ENCODE measurements around the gene ZNF275.

ZNF275 gene

DNA sequence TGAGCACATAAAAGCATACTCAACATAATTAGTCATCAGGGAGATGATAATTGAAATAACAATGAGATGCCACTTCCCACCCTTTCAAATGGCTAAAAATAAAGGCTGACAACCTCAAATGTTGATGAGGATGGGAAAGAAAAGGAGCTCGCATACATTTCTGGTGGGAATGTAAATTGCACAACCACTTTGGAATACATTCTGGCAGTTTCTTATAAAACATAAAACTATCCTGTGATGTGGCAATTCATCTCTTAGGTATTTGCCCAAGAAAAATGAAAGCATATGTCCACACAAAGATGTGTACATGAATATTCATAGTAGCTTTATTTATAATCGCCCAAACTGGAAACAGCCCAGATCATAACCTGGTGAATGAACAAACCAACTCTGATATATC lies 687 bp upstream of the ZNF275 start:
- H3K36me3 ChIP-seq, result no peaks in the 10 kb centered on the region
- no peaks in the 10 kb centered on the region for H3K27me3 ChIP-seq
- TF ChIP-seq, protein P1, sequence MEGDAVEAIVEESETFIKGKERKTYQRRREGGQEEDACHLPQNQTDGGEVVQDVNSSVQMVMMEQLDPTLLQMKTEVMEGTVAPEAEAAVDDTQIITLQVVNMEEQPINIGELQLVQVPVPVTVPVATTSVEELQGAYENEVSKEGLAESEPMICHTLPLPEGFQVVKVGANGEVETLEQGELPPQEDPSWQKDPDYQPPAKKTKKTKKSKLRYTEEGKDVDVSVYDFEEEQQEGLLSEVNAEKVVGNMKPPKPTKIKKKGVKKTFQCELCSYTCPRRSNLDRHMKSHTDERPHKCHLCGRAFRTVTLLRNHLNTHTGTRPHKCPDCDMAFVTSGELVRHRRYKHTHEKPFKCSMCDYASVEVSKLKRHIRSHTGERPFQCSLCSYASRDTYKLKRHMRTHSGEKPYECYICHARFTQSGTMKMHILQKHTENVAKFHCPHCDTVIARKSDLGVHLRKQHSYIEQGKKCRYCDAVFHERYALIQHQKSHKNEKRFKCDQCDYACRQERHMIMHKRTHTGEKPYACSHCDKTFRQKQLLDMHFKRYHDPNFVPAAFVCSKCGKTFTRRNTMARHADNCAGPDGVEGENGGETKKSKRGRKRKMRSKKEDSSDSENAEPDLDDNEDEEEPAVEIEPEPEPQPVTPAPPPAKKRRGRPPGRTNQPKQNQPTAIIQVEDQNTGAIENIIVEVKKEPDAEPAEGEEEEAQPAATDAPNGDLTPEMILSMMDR (IDR thresholded peaks at IDR 0.05; ENCODE audit: low read depth, low read length), result no peak
- no peaks in the 10 kb centered on the region for H3K9me3 ChIP-seq
- H3K4me1 ChIP-seq, result no peaks in the 10 kb centered on the region
- H3K4me3 ChIP-seq (ENCODE audit: low read depth, low read length), result peak overlapping the region; percentile 52
- no peak for DNase-seq

DNA sequence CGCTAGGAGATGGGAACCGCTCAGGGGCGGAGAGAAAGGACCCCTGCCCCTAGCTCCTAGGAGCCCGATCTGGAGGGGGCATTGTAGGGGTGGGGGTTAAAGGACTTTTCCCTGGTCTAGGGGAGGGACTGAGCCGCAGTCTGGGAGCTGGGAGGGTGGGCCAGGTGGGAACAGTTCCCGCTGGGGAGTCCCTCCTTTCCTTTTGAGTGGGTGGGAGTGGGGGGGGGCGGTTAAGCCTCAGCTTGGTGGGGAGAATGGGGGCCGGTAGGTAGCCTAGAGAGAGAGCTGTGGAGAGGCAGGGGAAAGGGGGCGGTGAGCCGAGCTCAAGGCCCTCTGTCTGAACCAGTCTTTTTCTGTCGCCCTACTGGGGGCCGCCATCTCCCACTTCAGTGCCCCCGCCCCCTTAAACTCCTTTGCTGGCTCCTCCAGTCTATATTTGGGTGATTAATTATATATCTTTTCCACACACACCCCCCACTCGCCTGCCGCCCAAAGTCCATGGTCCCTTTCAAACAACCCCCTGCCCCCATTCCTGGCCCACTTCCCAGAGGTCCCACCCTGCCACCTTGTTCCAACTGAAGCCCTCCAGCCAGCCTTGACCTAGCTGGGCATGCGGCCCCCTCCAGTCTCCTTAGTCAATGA lies 822 bp downstream of the ZNF275 start:
- TF ChIP-seq, protein P1 (IDR thresholded peaks at IDR 0.05; ENCODE audit: low read depth, low read length), result no peak
- peak overlapping the region; percentile 63 for H3K4me3 ChIP-seq (ENCODE audit: low read depth, low read length)
- no peaks in the 10 kb centered on the region for H3K27me3 ChIP-seq
- no peaks in the 10 kb centered on the region for H3K9me3 ChIP-seq
- H3K36me3 ChIP-seq, result no peaks in the 10 kb centered on the region
- no peak for DNase-seq
- H3K4me1 ChIP-seq, result no peaks in the 10 kb centered on the region

DNA sequence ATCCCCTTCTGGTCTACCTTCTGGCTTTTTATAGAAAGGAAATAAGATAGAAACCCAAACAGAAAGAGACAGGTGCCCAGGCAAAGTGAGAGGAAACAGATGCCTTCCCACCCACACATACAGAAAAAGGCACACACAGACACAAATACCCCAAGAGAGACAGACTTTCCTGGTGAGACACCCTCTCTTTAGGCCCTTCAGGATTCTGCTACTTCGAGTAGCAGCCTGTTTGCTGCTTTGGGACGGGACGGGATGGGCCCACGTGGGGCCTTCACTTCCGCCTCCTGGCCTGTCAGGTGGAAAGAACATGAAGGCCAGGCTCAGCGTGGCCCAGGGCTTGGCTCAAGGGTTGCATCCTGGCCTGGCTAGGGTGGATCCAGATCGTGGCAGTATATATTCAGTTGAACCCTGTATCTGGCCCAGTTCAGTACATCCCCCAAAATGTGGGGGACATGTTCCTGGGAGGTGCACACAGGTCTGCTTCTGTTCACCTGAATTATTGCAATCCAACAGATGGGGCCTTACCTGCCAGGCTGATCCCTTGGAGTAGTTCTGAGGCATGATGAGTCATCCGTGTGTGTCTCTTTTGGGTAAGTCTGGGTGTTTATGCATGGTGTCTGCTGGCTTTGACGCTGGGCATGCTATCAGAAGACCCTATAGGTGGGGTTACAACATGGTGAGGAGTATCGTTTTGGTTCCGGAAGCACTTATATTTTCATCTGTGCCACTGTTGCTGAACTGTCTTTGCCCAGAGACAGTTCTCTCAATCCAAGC lies 2.4 kb downstream of the ZNF275 start:
- Histone ChIP-seq H3K4me3 (ENCODE audit: low read depth, low read length) (no peak overlapping the region), H3K27me3 (no peaks in the 10 kb centered on the region), H3K36me3 (no peaks in the 10 kb centered on the region), H3K9me3 (no peaks in the 10 kb centered on the region), H3K4me1 (no peaks in the 10 kb centered on the region)
- TF ChIP-seq, protein P1 (IDR thresholded peaks at IDR 0.05; ENCODE audit: low read depth, low read length), result no peak
- no peak for DNase-seq

DNA sequence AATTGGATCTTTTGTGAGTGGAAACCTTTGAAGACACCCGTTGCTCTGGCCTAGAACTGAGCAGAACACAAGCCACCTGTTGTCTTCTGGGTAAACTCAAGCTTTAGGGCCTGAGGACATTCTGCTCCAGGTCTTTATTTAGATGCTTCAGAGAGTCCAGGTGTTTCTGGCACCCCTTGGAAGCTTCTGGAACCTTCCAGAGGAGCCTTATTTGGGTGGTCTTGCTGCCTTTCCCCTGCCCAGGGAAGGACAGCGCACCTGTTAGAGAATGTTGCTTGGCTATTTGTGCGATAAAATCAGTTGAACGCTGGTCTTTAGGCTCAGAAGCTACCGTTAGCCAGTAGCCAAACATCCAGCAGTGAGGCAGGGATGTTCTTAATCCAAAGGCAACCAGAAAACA lies 3.0 kb downstream of the ZNF275 start:
- TF ChIP-seq, protein P1 (IDR thresholded peaks at IDR 0.05; ENCODE audit: low read depth, low read length), result no peak
- Histone ChIP-seq H3K4me1 (no peaks in the 10 kb centered on the region), H3K4me3 (ENCODE audit: low read depth, low read length) (no peak overlapping the region), H3K27me3 (no peaks in the 10 kb centered on the region), H3K9me3 (no peaks in the 10 kb centered on the region), H3K36me3 (no peaks in the 10 kb centered on the region)
- no peak for DNase-seq

DNA sequence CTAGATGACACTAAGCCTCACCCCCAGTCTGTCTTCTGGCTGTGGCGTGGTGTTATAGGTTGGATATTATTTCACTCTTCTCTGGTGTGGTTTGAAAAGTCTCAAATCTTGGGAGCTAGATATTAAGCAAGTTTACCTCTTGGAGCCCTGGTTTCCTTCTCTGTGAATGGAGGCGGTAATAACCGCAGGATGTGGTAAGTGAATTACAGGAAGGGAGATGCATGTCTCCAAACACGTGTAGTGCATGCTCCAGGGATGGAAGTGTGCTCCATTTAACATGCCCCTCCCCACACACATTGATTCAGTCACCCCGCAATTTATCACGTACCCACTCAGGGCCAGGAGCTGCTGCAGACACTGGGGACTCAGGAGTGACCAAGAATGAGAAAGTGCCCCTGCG lies 4.9 kb downstream of the ZNF275 start:
- no peak for DNase-seq
- TF ChIP-seq, protein P1 (IDR thresholded peaks at IDR 0.05; ENCODE audit: low read depth, low read length), result no peak
- no peaks in the 10 kb centered on the region for H3K27me3 ChIP-seq
- H3K4me1 ChIP-seq, result no peaks in the 10 kb centered on the region
- H3K9me3 ChIP-seq, result no peaks in the 10 kb centered on the region
- H3K36me3 ChIP-seq, result no peaks in the 10 kb centered on the region
- no peak overlapping the region for H3K4me3 ChIP-seq (ENCODE audit: low read depth, low read length)

DNA sequence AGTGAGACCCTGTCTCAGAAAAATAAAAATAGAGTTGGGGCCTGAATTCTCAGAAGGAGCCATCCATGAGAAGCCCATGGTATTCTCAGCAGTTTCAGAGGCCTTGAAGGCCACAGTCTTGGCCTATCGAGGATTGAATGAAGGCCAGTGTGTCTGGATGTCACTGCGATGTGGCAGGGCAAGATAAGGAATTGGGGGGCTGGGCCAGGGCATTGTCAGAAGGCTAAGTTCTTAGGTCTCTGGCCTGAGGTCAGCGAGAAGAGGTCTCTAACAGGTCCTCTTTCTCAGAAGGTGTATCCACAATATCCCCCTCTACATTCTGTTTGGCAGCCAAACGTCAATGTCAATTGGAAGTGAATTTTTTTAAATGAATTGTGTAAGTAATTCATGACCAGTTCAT lies 5.7 kb downstream of the ZNF275 start:
- TF ChIP-seq, protein P1 (IDR thresholded peaks at IDR 0.05; ENCODE audit: low read depth, low read length), result no peak
- H3K4me3 ChIP-seq (ENCODE audit: low read depth, low read length), result no peak overlapping the region
- H3K4me1 ChIP-seq, result no peaks in the 10 kb centered on the region
- no peaks in the 10 kb centered on the region for H3K9me3 ChIP-seq
- H3K27me3 ChIP-seq, result no peaks in the 10 kb centered on the region
- H3K36me3 ChIP-seq, result no peaks in the 10 kb centered on the region
- DNase-seq, result no peak

All from BE2C (cell line).